HG03025 (cell line): Measurements from ENCODE around the gene STXBP5L.
"Not testable (repeated sequence)": the region's sequence is repeated elsewhere in the genome, so short reads cannot be mapped to it uniquely, and the experiment has no call there.

Source experiments
- ATAC-seq: cut with Tn5 transposase; IDR thresholded peaks from one replicate; pipeline ENCODE4 v1.9.1; 2021; ENCODE audit warnings: mild to moderate bottlenecking, moderate library complexity; ENCODE audit not compliant: unreplicated experiment, low FRiP score

STXBP5L gene

DNA sequence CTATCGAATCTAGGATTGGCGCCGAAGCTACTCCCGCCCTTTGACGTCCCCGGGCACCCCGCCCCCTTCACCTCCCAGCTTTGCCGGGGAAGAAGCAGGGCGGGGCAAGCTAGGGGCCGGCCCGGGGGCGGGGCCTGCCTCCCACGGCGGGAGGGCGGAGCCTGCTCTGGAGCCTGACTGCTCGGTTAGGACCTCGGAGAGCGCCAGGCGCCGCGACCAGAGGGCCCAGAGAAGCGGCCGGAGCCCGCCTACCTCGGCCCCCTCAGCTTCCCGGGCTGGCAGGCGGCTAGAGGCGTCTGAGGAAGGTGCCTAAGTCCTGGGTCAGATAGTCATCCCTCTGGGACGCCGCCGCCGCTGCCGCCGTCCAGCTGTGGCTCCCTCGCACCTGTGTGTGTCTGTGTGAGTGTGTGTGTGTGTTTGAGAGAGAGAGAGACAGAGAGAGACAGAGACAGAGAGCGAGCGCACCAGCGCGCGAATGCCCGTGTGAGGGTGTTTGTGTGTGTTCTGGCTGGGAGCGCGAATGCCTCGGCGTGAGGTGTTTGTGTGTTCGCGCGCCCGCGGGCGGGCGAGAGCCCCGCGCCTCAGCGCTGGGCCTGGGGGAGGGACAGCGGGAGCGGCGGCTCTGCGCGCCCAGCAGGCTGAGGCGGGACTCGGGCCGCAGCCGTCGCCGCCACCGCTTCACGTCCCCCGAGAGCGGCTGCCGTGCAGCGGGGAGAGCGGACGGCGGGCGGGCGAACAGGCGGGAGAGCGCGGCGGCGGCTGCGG, at the start of gene STXBP5L:
TSS of gene STXBP5L (plus strand) at position 176 of the 765 bp plus-strand sequence. CDS start 1,374 bp downstream, outside the sequence.
- peak; percentile 96 for ATAC-seq

DNA sequence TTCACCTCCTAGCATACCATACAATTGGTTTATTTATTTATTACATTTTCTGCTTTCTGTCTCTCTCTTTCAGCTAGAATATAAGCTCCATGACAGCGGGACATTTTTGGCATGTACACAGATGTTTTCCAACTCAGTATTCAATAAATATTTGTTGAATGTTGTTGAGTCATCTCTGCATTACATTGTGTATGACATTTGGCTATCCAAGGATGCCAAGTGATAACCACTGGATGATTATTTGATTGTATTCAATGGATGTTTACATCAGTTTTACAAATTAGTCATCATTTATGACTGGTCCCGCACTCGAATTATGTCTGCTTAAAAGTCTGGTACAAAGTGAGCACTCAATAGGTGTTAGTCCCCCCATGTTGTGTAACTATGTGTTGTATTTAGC, 49.5 kb upstream of the STXBP5L start:
- no peak for ATAC-seq

DNA sequence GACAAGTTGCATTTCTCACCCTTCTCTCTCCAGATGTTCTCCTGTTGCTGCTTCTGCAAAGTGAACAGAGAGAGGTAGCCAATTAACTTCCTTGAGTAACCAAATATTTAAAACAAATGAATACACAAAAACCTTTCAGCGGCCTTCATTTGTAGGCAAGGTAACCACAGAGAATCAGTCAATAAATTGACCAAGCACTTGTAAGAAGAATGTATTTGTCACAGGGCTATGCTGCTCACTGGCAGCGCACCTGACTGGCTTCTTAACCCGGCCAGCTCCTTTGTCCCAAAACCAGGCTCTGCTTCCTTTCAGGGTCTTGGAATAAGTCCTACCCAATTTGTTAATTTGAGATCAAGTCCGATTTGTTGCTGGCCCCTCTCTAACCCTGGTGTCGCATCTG, 43.5 kb upstream of the STXBP5L start:
- no peak for ATAC-seq

DNA sequence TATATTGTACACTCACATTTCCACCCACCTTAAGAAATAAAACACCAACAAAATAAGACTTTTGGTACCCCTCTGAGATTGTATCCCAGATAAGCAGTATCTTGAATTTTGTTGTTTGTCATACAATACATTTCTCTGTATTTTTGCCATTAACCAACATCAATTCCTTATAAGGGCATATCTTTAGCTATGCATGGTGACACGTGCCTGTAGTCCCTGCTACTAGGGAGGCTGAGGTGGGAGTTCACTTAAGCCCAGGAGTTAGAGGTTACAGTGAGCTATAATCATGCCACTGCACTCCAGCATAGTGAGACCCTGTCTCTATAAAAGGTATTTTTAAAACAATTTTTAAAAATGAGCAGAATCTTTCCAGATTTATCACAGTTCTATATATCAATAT, 32.5 kb upstream of the STXBP5L start:
- ATAC-seq, result no peak

DNA sequence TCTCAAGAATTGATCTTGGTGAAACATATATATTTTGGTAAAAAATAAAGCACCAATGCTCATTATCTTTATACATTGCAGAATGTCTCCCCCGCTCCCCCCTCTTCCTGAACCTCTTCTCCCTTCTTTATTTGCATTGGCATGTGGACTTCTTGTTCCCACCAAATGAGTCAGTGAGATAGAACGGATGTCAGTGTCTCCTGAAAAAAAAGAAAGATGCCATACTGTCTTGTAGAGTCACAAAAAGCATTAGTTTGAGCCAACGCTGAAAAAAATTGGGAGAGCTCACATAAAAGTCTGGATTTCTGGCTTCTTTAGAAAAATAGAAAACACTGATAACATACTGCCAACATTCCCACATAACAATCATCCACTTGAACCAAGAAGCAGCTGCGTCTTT, 32.0 kb upstream of the STXBP5L start:
- ATAC-seq, result no peak

DNA sequence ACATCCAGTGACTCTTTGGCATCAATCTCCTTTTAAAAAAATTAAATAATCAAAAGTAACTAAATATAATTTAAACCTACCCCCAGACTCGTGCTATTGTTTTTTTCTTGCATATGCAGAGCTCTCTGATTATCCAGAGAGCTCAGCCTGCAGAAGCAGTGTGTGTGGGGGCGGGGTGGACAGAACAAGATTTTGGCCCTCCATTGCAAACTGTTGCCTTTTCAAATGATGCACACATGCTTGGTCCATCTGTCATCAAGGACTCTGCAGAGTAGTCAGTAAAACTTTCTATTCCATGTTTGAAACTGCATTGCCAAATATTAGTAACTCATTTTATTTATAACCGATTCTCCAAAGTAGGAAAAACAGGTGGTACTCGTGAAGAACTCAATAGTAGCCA, 28.6 kb upstream of the STXBP5L start:
- ATAC-seq, result no peak

DNA sequence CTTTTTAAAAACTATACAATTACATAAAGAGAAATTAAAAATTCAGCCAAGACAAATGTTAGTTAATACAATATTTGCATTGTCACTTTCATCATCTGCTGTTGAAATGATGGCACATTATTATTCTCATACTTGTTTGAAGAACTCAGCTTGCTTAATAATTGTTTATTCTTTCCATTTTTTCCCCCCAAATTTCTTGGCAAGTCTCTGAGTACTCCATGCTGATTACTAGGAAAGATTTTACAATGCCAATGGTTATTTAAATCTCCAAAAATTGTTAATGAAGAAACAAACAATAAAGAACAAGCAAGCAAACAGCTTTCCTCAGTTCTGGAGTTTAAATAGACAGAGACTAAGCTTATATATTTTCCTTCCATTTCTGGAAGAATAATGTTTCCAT, 15.1 kb upstream of the STXBP5L start:
- ATAC-seq, result no peak

DNA sequence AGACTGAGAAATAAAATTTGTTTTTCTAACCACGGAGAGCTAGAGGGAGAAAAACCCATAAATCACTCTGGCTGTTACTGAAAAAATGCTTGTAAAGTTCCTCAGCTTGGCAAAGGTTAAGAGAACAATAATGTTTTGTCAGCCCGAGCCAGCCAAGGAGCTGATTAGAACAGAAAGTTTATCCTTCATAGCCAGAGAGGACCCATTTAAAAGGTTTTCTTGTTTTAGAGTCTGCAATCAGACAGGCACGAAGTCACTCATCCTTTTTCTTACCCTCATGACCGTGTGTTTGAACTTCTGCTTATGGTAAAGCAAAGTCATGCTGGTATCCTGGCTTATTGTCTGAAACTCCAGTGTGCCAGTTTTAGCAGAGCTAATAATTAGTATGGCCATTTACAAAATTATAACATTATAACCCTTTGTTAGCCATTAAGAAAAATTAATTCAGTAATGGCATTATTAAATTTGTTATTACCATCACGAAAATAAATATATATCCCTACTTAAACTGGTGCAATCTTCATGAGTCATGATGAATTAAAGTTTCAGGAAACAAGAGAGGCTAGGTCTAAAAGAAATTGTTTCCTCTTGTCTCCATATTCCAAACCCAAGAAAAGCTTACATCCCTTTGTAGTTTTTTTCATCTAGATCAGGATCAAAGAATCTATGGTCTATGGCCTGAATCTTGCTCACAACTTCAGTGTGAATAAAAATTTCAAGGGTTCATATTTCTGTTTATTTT, 13.5 kb upstream of the STXBP5L start:
- no peak for ATAC-seq

DNA sequence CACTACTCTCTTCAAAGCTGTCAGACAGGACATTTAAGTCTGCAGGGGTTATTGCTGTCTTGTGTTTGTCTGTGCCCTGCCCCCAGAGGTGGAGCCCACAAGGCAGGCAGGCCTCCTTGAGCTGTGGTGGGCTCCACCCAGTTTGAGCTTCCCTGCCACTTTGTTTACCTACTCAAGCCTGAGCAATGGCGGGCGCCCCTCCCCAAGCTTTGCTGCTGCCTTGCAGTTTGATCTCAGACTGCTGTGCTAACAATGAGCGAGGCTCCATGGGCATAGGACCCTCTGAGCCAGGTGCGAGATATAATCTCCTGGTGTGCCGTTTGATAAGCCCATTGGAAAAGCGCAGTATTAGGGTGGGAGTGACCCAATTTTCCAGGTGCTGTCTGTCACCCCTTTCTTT, 6.3 kb upstream of the STXBP5L start:
- not testable (repeated sequence) for ATAC-seq

DNA sequence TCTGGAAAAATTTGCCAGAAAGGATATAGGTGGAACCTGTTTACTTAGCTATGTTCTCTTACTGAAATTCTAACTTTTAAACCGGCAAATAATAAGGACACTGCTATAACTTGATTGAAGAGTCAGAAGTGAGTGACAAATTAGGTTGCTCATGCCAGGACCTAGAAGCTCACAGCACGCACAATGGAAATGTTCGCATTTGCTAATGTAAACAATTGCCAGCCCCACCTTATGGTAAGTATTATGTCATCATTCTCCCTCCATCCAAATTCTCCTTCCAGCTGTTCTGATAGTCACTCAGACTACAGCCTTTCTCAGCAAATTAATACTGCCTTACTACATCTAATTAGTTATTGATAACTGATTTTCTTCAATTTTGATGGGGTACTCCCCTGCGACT, 4.8 kb upstream of the STXBP5L start:
- no peak for ATAC-seq

DNA sequence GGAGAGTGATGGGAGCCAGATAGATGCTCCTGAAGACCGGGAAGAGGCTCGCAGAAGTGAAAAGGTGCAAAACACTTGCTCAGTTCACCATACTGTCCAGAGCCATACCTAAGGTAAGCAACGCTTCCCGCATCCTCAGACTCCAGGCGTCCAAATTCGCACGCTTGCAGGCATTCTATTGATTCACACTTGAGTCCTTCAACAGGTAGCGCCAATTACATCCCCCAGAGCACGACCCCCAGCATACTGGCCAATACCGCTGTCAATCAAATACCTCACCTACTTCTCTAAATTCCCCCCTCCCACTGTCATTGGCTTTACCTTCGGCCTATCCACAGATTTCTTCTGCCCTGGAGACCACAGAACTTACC, 361 bp upstream of the STXBP5L start:
- no peak for ATAC-seq

DNA sequence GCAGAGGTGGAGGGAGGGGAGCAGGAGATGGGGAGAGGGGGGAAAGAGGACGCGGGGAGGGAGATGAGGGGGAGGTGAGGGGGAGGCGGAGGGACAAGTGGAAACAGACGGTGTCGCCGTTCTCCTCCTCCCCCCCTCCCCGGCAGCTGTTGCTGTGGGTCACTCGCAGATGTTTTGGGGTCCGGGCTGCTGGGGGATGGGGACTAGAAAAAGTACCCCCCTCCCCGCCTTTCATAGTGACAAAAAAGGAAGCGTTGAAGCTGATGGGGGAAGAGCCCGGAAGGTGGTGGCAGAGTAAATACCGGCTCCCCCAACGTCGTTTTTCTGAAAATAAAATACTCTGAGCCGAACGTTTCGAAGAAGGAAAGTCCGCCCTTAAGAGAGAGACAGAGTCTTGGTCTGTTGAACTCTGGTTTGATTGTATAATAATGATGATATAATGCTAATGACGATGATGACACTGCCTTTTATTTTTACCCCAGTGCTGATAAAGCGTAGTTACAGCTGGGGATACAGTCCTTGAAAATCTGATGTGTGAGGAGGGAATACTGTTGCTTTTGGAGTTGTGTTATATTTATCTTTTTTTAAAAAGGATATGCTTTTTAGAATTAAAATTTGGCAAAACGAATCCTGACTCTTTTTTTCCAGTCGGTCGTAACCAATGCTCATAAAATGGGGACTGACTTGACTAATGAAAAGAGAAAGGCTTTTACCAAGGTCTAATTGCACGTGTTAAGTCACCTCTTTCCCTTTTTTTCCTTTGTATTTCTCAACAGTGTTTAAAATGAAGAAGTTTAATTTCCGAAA, 993 bp downstream of the STXBP5L start:
- ATAC-seq, result no peak

DNA sequence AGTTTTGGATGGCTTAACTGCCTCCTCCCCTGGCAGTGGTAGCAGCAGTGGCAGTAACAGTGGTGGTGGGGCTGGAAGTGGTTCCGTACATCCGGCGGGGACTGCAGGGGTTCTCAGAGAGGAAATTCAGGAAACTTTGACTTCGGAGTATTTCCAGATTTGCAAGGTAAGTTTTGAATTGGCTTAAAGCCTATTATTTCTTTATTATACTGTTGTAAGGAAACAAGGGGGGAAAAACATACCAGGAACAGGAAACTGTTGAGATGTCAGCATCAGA, 1.5 kb downstream of the STXBP5L start:
- ATAC-seq, result no peak

DNA sequence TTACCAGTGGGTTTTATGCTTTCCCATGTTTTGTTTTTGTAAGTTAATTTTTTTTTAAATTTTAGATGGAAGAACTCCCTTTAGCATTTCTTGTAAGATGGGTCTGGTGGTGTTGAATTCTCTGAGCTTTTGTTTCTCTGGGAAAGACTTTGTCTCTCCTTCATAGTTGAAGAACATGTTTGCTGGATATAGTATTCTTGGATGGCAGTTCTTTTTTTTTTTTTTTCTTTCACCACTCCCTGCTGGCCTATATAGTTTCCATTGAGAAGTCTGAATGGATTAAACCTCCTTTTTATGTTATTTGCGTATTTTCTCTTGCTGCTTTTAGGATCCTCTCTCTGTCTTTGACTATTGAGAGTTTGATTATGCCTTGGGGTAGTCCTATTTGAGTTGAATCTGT, 18.1 kb downstream of the STXBP5L start:
- no peak for ATAC-seq

DNA sequence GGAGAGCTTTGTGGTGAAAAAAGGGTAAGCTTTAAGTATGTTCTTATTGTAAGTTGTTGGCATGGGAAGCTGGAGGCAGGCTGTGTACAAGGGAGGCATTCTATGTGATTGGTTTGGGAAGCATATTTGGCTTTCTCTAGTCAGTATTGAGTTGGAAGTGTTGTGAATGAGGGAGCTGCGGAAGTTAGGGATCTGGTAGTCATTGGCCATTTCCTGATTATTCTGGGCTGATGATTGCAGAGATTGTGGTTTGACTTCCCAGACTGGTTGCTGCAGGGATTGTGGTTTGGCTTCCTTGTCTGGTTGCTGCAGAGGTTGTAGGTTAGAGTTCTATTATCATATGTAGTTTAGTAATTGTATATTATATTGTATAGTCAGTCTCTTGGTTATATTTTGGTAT, 21.0 kb downstream of the STXBP5L start:
- no peak for ATAC-seq

DNA sequence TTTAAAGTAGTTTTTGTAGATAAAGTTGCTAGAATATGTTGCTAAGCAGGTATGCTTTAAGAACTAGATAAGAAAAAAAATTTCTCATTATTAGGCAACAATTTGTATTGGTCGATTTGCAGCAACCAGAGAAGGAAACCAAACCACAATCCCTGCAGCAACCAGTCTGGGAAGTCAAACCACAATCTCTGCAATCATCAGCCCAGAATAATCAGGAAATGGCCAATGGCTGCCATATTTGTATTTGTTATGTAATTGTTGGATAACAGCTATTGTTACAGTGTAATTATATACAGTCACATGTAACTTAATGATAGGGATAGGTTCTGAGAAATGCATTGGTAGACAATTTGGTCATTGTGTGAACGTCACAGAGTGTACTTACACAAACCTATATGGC, 23.6 kb downstream of the STXBP5L start:
- no peak for ATAC-seq

DNA sequence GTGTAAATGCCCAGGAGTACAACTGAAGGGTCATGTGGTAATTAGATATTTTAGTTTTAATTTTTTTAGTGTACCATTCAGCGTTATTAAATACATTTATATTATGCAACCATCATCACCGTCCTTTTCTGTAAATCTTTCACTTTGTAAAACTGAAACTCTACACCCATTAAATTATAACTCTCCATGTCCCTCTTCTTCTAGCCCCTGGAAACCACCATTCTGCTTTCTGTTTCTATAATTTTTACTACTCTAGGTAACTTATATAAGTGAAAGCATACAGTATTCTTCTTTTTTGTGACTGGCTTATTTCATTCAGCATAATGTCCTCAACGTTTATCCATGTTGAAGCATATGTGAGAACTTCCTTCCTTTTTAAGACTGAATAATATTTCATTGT, 48.1 kb downstream of the STXBP5L start:
- no peak for ATAC-seq

DNA sequence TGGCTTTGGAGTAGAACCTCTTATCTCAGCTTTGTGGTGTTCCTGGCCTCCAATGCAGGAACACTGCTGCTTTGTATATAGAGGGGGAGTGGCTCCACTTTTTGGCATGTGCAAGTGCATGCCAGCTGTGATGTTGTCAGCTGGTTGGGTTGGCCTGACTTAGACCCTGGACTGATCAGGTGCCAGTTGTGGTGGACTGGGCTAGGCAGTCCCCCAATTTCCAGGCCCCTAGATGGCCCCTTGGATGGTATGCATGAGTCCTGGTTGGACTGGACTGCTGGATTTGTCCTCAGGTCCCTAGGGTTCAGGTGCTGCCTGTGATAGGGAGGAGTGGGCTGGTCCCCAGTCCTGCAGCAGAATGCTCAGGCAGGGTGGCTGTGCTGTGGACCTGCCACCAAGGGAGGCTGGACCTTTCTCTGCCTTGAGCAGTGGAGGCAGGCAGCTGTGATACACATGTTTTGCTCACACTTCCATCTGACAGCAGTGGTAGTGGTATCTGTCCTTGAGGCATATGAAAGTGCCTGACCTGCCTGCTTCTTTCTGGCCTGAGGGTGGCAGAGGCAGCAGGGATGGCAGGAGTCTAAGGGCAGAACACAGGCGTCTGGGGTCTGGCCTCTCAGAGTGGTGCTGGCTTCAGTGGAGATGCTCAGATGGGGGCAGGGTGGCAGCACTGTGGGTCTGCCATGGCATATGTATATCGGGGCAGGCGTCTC, 74.8 kb downstream of the STXBP5L start:
- no peak for ATAC-seq

DNA sequence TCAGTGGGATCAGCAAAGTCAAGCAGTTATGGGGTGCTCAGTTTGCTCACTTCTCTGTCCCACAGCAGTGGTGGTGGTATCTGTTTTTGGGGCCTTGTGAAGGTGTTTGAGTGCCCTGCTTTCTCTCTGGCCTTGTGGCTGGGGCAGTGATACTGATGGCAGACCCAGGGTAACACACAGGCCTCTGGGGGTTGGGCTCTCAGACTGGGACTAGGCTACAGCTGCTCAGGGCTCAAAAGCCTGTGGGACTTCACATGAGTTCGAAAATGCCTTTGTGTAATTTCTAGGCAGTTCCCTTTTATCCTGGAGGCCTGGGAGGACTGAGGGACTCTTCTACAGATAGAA, 75.3 kb downstream of the STXBP5L start:
- ATAC-seq, result no peak

DNA sequence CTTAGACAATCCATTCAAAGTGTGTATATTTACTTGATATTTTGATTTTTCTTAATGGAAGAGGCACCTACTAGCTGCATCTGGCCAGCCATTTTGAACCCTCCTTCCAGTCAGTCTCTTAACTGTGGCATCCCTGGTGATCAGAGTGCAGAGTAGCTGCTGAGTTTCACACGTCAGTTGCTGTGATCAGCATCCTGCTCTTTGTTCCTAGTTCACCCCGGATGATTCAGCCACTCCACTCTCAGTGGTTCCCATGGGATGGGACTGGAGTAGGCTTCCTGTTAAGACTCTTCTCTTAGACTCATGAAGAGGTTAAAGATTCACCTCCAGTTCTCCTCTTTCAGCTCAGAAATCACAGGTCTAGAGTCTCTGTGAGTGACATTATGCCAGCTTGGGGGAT, 75.8 kb downstream of the STXBP5L start:
- ATAC-seq, result no peak

DNA sequence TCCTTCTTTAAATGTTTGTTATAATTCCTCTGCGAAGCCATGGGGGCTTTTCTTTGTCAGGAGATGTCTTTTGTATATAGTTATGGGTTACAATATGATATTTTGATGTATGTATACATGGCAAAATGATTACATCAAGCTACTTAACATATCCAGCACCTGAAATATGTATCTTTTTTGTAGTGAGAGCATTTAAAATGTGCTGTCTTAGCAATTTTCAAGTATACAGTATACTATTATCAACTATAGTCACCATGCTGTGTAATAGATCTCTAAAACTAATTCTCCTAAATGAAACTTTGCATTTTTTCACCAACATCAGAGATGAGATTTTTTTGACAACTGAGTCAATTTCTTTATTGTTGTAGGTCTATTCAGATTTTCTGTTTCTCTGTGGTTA, 77.2 kb downstream of the STXBP5L start:
- no peak for ATAC-seq
